Osteoblast (primary cell): ENCODE measurements around the gene WDR7. TPM values are rescaled to one million over a fixed set of nuclear protein-coding genes. Genes with fewer than 3 reads are reported as not detected.

Experiments
- DNase-seq: peaks from one replicate; pipeline ENCODE4 v3.0.0; 2011; ENCODE audit warnings: low spot score, mixed read lengths; ENCODE audit not compliant: insufficient read length; ENCODE audit errors: missing footprints
- H2AFZ ChIP-seq: 2 replicates; pipeline ENCODE4 v1.6.0; 2011; ENCODE audit warnings: mild to moderate bottlenecking, low read length
- H3K27ac ChIP-seq: 2 replicates; pipeline ENCODE4 v1.5.1; 2011; ENCODE audit warnings: mild to moderate bottlenecking, low read depth, low read length, moderate library complexity
- H3K27me3 ChIP-seq: 2 replicates; pipeline ENCODE4 v1.6.0; 2012; ENCODE audit warnings: mild to moderate bottlenecking, control low read depth, inconsistent platforms, low read length, moderate library complexity; ENCODE audit not compliant: insufficient read depth
- H3K36me3 ChIP-seq: 2 replicates; pipeline ENCODE4 v1.5.1; 2011; ENCODE audit warnings: mild to moderate bottlenecking, low read length, control low read depth, moderate library complexity; ENCODE audit not compliant: insufficient read depth
- H3K4me1 ChIP-seq: 2 replicates; pipeline ENCODE4 v1.5.1; 2011; ENCODE audit warnings: mild to moderate bottlenecking, low read length, control low read depth, moderate library complexity; ENCODE audit not compliant: insufficient read depth
- H3K4me2 ChIP-seq: 2 replicates; pipeline ENCODE4 v1.6.0; 2011; ENCODE audit warnings: mild to moderate bottlenecking, low read length; ENCODE audit not compliant: insufficient read depth
- H3K4me3 ChIP-seq: fragments of 200-600 bp; sonication (generic); 3 replicates; pipeline ENCODE4 v1.5.1; 2012; ENCODE audit warnings: mild to moderate bottlenecking, low read length, inconsistent platforms; ENCODE audit not compliant: insufficient read depth
- H3K79me2 ChIP-seq: 2 replicates; pipeline ENCODE4 v1.6.0; 2012; ENCODE audit warnings: mild to moderate bottlenecking, low read length, control low read depth, inconsistent platforms; ENCODE audit not compliant: insufficient read depth
- H3K9me3 ChIP-seq: 2 replicates; pipeline ENCODE4 v1.5.1; 2011; ENCODE audit warnings: low read depth, low read length, control low read depth
- H4K20me1 ChIP-seq: 2 replicates; pipeline ENCODE4 v1.6.0; 2012; ENCODE audit warnings: mild to moderate bottlenecking, low read length, control low read depth; ENCODE audit not compliant: insufficient read depth
- CTCF ChIP-seq: IDR thresholded peaks from 2 replicates; pipeline ENCODE4 v1.5.1; 2011; ENCODE audit warnings: mild to moderate bottlenecking, low read depth, low read length, moderate library complexity; ENCODE audit errors: extremely low read depth
- total RNA-seq: library from RNA; depleted of rRNA; stranded (reverse); fragments of >200 nt; gene quantifications from 2 replicates; pipeline ENCODE4 v1.2.3, GENCODE V29; 2012

Gene WDR7
- total RNA-seq, 1 donor: 23.2 TPM

DNA sequence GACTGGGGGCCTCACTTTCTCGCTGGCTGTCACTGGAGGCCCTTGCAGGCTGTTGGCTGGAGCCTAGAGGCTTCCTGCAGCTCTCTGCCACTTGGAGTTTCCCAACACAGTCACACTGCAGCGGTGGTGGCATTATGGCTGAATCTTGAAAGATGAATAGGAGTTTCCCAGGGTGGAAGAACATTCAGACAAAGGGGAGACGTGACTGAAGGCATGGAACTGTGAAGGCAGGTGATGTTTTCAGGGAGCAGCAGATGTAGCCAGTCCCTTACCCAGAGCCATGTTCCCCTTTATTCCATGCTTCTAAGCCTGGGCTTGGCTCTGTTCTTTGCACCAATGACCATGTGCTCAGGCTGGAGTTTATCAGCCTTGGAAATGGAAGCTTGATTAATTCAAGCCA, 389.0 kb downstream of the WDR7 start:
- Histone ChIP-seq H3K27me3 (no peaks in the 10 kb centered on the region), H3K36me3 (no peaks in the 10 kb centered on the region), H3K4me3 (no peak overlapping the region), H3K79me2 (no peaks in the 10 kb centered on the region), H3K4me2 (no peak overlapping the region), H3K4me1 (no peaks in the 10 kb centered on the region), H2AFZ (no peak overlapping the region), H3K9me3 (no peaks in the 10 kb centered on the region), H3K27ac (no peak overlapping the region), H4K20me1 (no peaks in the 10 kb centered on the region)
- DNase-seq: no peak
- TF ChIP-seq CTCF: no peak

GRCh38 chr18:57043241-57043640, 392.1 kb downstream of the WDR7 start:
- Histone ChIP-seq H4K20me1 (no peaks in the 10 kb centered on the region), H3K27me3 (no peaks in the 10 kb centered on the region), H3K4me1 (no peaks in the 10 kb centered on the region)

GRCh38 chr18:57048351-57048750, 397.2 kb downstream of the WDR7 start:
- H3K27ac ChIP-seq: no peak overlapping the region
- no peak for TF ChIP-seq CTCF
- no peak overlapping the region for H3K4me2 ChIP-seq
- no peaks in the 10 kb centered on the region for H3K36me3 ChIP-seq
- no peaks in the 10 kb centered on the region for H3K4me1 ChIP-seq
- DNase-seq: no peak
- no peaks in the 10 kb centered on the region for H3K9me3 ChIP-seq
- H3K27me3 ChIP-seq: peaks cover 2% of the 10 kb centered on the region
- H4K20me1 ChIP-seq: no peaks in the 10 kb centered on the region
- H3K4me3 ChIP-seq: no peak overlapping the region
- H2AFZ ChIP-seq: no peak overlapping the region
- H3K79me2 ChIP-seq: no peaks in the 10 kb centered on the region

More at GRCh38 chr18:57043241-57043640, 392.1 kb downstream of the WDR7 start:
- H2AFZ ChIP-seq: no peak overlapping the region
- no peak for DNase-seq
- H3K27ac ChIP-seq: no peak overlapping the region
- TF ChIP-seq CTCF: no peak
- no peaks in the 10 kb centered on the region for H3K9me3 ChIP-seq
- H3K79me2 ChIP-seq: no peaks in the 10 kb centered on the region
- H3K36me3 ChIP-seq: no peaks in the 10 kb centered on the region
- no peak overlapping the region for H3K4me3 ChIP-seq
- H3K4me2 ChIP-seq: no peak overlapping the region

- Histone ChIP-seq H2AFZ (no peak overlapping the region), H3K9me3 (no peaks in the 10 kb centered on the region), H3K79me2 (no peaks in the 10 kb centered on the region), H3K27me3 (peaks cover 2% of the 10 kb centered on the region), H3K36me3 (no peaks in the 10 kb centered on the region), H4K20me1 (no peaks in the 10 kb centered on the region), H3K27ac (no peak overlapping the region), H3K4me1 (no peaks in the 10 kb centered on the region), H3K4me2 (no peak overlapping the region), H3K4me3 (no peak overlapping the region)
- DNase-seq: no peak
- no peak for TF ChIP-seq CTCF
Observed at GRCh38 chr18:57048859-57049258, 397.7 kb downstream of the WDR7 start.
